Activated naive CD4-positive, alpha-beta T cell treated with anti-CD3 and anti-CD28 coated beads, Interleukin-2, amount 50 U/mL, for 16 hours (primary cell): ENCODE results near the gene EFCAB8.

ENCODE experiments used
- DNase-seq: peaks from one replicate; pipeline ENCODE4 v3.0.0-alpha.2; 2020

EFCAB8 gene

GRCh38 chr20:32991383-32991782 lies 132.7 kb downstream of the EFCAB8 start:
- DNase-seq = no peak

GRCh38 chr20:32991792-32992641 lies 133.3 kb downstream of the EFCAB8 start:
- no peak for DNase-seq

- DNase-seq = no peak
Measured at GRCh38 chr20:32993496-32994050, 134.8 kb downstream of the EFCAB8 start.

- DNase-seq = no peak
Measured at GRCh38 chr20:32995802-32996201, 137.1 kb downstream of the EFCAB8 start.

- no peak for DNase-seq
Measured at GRCh38 chr20:32997431-32997830, 138.7 kb downstream of the EFCAB8 start.

- no peak for DNase-seq
Measured at GRCh38 chr20:32999603-33000250, 141.0 kb downstream of the EFCAB8 start.

GRCh38 chr20:33000802-33001466 lies 142.2 kb downstream of the EFCAB8 start:
- no peak for DNase-seq

- no peak for DNase-seq
Measured at GRCh38 chr20:33002087-33002808, 143.5 kb downstream of the EFCAB8 start.

GRCh38 chr20:33004141-33004751 lies 145.5 kb downstream of the EFCAB8 start, which contains the start of gene SUN5:
Gene SUN5, minus strand, starts transcription at chr20:33004433. Its CDS starts 93 bp downstream, at chr20:33004340.
- no peak for DNase-seq

GRCh38 chr20:33005132-33005566 lies 146.4 kb downstream of the EFCAB8 start:
- DNase-seq = no peak

GRCh38 chr20:33005908-33006775 lies 147.4 kb downstream of the EFCAB8 start:
- DNase-seq = no peak

GRCh38 chr20:33006776-33007375 lies 148.2 kb downstream of the EFCAB8 start:
- no peak for DNase-seq

GRCh38 chr20:33007376-33008335 lies 148.9 kb downstream of the EFCAB8 start, which contains the start of gene BPIFB2:
Gene BPIFB2, plus strand, starts transcription at chr20:33007704. Its CDS starts 871 bp downstream, at chr20:33008575.
- DNase-seq = no peak

- DNase-seq = no peak
Measured at GRCh38 chr20:33008336-33009213, 149.9 kb downstream of the EFCAB8 start.

GRCh38 chr20:33009214-33010132 lies 150.8 kb downstream of the EFCAB8 start:
- no peak for DNase-seq

- DNase-seq = no peak
Measured at GRCh38 chr20:33010133-33010504, 151.4 kb downstream of the EFCAB8 start.
